SK-N-SH (cell line): ENCODE results near the gene C1QL2.

Experiments
- CHD2 ChIP-seq: fragments of 150-350 bp; IDR thresholded peaks from 2 replicates; pipeline ENCODE4 v1.6.1; 2018; ENCODE audit warnings: low read length; ENCODE audit not compliant: partially characterized antibody
- EZH2phosphoT487 ChIP-seq: fragments of 200-600 bp; sonication (generic); IDR thresholded peaks from 2 replicates; pipeline ENCODE4 v1.6.1; 2017; ENCODE audit warnings: low read depth, mixed run types, mild to moderate bottlenecking, antibody characterized with exemption, moderate library complexity, borderline replicate concordance
- IRF3 ChIP-seq: fragments of 150-350 bp; IDR thresholded peaks from 2 replicates; pipeline ENCODE4 v1.6.1; 2016; ENCODE audit warnings: mild to moderate bottlenecking, low read depth, low read length
- NFIC ChIP-seq: IDR thresholded peaks from 2 replicates; pipeline ENCODE4 v1.4.0; 2012; ENCODE audit warnings: borderline replicate concordance
- POLR2AphosphoS5 ChIP-seq: IDR thresholded peaks from 2 replicates; pipeline ENCODE4 v1.6.1; 2012; ENCODE audit warnings: low read depth, low read length
- RAD21 ChIP-seq: IDR thresholded peaks from 2 replicates; pipeline ENCODE4 v1.6.1; 2012; ENCODE audit warnings: mild to moderate bottlenecking, low read length
- RCOR1 ChIP-seq: fragments of 150-350 bp; IDR thresholded peaks from 2 replicates; pipeline ENCODE4 v1.6.1; 2017; ENCODE audit warnings: antibody characterized with exemption, low read length
- TF ChIP-seq, protein P1 (sequence below): fragments of 200-600 bp; sonication (generic); IDR thresholded peaks from 2 replicates; pipeline ENCODE4 v1.6.1; 2017; ENCODE audit warnings: antibody characterized with exemption, mild to moderate bottlenecking, moderate library complexity
- TF ChIP-seq, protein P2 (sequence below): IDR thresholded peaks from 2 replicates; pipeline ENCODE4 v1.4.0; 2012; ENCODE audit warnings: low read depth

DNA sequence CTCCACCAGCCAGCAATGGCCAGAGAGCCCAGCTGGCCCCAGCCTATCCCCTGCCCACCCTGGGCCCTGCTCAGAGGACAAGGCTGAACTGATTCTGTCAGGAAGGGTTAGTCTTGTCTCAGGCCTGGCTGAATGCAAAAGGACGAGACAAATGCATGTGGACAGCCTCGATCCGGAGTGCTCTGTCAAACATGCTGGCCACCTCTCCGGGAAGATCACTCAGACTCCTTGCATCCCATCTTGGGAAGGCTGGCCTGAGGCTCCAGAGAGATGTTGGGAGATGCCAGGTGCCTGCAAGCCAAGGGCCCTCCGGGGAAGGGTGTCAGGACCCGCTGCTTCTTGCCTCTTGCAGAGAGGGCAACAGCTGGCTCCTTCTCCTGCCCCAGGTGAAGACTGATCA lies 20.2 kb upstream of the C1QL2 start:
- TF ChIP-seq EZH2phosphoT487 (no peak), NFIC (no peak), POLR2AphosphoS5 (no peak), RAD21 (no peak), IRF3 (no peak), CHD2 (no peak), RCOR1 (no peak)
- TF ChIP-seq, protein P1, sequence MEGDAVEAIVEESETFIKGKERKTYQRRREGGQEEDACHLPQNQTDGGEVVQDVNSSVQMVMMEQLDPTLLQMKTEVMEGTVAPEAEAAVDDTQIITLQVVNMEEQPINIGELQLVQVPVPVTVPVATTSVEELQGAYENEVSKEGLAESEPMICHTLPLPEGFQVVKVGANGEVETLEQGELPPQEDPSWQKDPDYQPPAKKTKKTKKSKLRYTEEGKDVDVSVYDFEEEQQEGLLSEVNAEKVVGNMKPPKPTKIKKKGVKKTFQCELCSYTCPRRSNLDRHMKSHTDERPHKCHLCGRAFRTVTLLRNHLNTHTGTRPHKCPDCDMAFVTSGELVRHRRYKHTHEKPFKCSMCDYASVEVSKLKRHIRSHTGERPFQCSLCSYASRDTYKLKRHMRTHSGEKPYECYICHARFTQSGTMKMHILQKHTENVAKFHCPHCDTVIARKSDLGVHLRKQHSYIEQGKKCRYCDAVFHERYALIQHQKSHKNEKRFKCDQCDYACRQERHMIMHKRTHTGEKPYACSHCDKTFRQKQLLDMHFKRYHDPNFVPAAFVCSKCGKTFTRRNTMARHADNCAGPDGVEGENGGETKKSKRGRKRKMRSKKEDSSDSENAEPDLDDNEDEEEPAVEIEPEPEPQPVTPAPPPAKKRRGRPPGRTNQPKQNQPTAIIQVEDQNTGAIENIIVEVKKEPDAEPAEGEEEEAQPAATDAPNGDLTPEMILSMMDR: no peak
- TF ChIP-seq, protein P2, sequence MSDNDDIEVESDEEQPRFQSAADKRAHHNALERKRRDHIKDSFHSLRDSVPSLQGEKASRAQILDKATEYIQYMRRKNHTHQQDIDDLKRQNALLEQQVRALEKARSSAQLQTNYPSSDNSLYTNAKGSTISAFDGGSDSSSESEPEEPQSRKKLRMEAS: no peak
